IMR-90 (cell line): ENCODE results near the gene HPSE2. TPM values are rescaled to one million over a fixed set of nuclear protein-coding genes. Genes with fewer than 3 reads are reported as not detected.

ENCODE experiments used
- ATAC-seq: fragments of 200-7000 bp; cut with Tn5 transposase; 2 replicates; pipeline ENCODE4 v1.9.1; 2020; ENCODE audit warnings: low read depth, mild to moderate bottlenecking, moderate library complexity
- BruUV-seq: library from RNA; stranded (reverse); fragments of 400-500 nt; replicated peaks from 2 replicates; lab custom pipeline; 2021; lab: Mats Ljungman, UMichigan
- CTCF ChIA-PET: fragments of 300-600 bp; formaldehyde crosslinking; extraction: SDS; loops from one replicate; lab custom pipeline; 2021; ENCODE audit warnings: antibody characterized with exemption; lab: Yijun Ruan, JAX
- POLR2A ChIA-PET: fragments of 300-600 bp; sonication (Branson Sonifier 250); formaldehyde crosslinking; loops from one replicate; lab custom pipeline; 2022; ENCODE audit warnings: antibody characterized with exemption; ENCODE audit not compliant: unreplicated experiment; lab: Charles Lee
- DNase-seq: peaks from one replicate; pipeline ENCODE4 v3.0.0; 2013
- H2AFZ ChIP-seq: replicated peaks from 2 replicates; pipeline ENCODE3; 2013; ENCODE audit warnings: low read length, mild to moderate bottlenecking; ENCODE audit not compliant: poor library complexity
- H2AK5ac ChIP-seq: 2 replicates; pipeline ENCODE4 v1.6.1; 2013; ENCODE audit warnings: low read depth, low read length, inconsistent platforms
- H2AK9ac ChIP-seq: replicated peaks from 2 replicates; pipeline ENCODE3; 2013; ENCODE audit warnings: mild to moderate bottlenecking, low read depth, low read length, moderate library complexity; ENCODE audit not compliant: poor library complexity
- H2BK120ac ChIP-seq: 2 replicates; pipeline ENCODE4 v1.6.1; 2013; ENCODE audit warnings: low read depth, low read length, inconsistent platforms
- H2BK15ac ChIP-seq: 3 replicates; pipeline ENCODE4 v1.6.1; 2013; ENCODE audit warnings: low read depth, low read length, inconsistent platforms
- H2BK20ac ChIP-seq: 2 replicates; pipeline ENCODE4 v1.6.1; 2013; ENCODE audit warnings: low read depth, mild to moderate bottlenecking, inconsistent platforms, low read length, moderate library complexity
- H2BK5ac ChIP-seq: 2 replicates; pipeline ENCODE4 v1.6.1; 2013; ENCODE audit warnings: mild to moderate bottlenecking, low read depth, low read length, inconsistent platforms; ENCODE audit not compliant: poor library complexity, severe bottlenecking
- H3K14ac ChIP-seq: replicated peaks from 2 replicates; pipeline ENCODE4 v1.6.1; 2013; ENCODE audit warnings: low read depth, low read length, inconsistent platforms
- H3K18ac ChIP-seq: 2 replicates; pipeline ENCODE4 v1.6.1; 2013; ENCODE audit warnings: low read depth, low read length, control low read depth
- H3K23ac ChIP-seq: 2 replicates; pipeline ENCODE4 v1.6.1; 2013; ENCODE audit warnings: low read depth, low read length, inconsistent platforms
- H3K27ac ChIP-seq: 2 replicates; pipeline ENCODE4 v1.5.1; 2013; ENCODE audit warnings: mild to moderate bottlenecking, control low read depth, low read length; ENCODE audit not compliant: insufficient read depth
- H3K27me3 ChIP-seq: 2 replicates; pipeline ENCODE4 v1.6.1; 2013; ENCODE audit warnings: low read length; ENCODE audit not compliant: control insufficient read depth, insufficient read depth
- H3K36me3 ChIP-seq: 2 replicates; pipeline ENCODE4 v1.6.1; 2013; ENCODE audit warnings: low read length, mixed read lengths; ENCODE audit not compliant: control insufficient read depth, insufficient read depth
- H3K4ac ChIP-seq: 2 replicates; pipeline ENCODE4 v1.6.1; 2013; ENCODE audit warnings: low read depth, low read length, inconsistent platforms
- H3K4me1 ChIP-seq: 2 replicates; pipeline ENCODE4 v1.6.1; 2013; ENCODE audit warnings: low read length, mixed read lengths; ENCODE audit not compliant: control insufficient read depth, insufficient read depth
- H3K4me2 ChIP-seq: 2 replicates; pipeline ENCODE4 v1.6.1; 2013; ENCODE audit warnings: low read depth, mild to moderate bottlenecking, control low read depth, low read length, moderate library complexity
- H3K4me3 ChIP-seq: 2 replicates; pipeline ENCODE4 v1.5.1; 2013; ENCODE audit warnings: low read depth, mild to moderate bottlenecking, control low read depth, low read length, moderate library complexity; ENCODE audit not compliant: insufficient read depth
- H3K56ac ChIP-seq: 2 replicates; pipeline ENCODE4 v1.6.1; 2013; ENCODE audit warnings: low read length, inconsistent platforms; ENCODE audit not compliant: insufficient read depth; ENCODE audit errors: extremely low read depth
- H3K79me1 ChIP-seq, 2 experiments: 2 replicates each; pipeline ENCODE4 v1.6.1; 2013; ENCODE audit warnings: low read length in 2 of 2, inconsistent platforms in 1 of 2, low read depth in 1 of 2
- H3K9ac ChIP-seq: 2 replicates; pipeline ENCODE4 v1.6.1; 2013; ENCODE audit warnings: low read depth, low read length, control low read depth
- H3K9me1 ChIP-seq: 2 replicates; pipeline ENCODE4 v1.6.1; 2013; ENCODE audit warnings: low read length, inconsistent platforms; ENCODE audit not compliant: insufficient read depth
- H3K9me3 ChIP-seq: 2 replicates; pipeline ENCODE4 v1.6.1; 2013; ENCODE audit warnings: low read length; ENCODE audit not compliant: control insufficient read depth, insufficient read depth
- H4K20me1 ChIP-seq: 2 replicates; pipeline ENCODE4 v1.6.1; 2013; ENCODE audit warnings: low read length, inconsistent platforms; ENCODE audit not compliant: insufficient read depth
- H4K5ac ChIP-seq: 2 replicates; pipeline ENCODE4 v1.6.1; 2013; ENCODE audit warnings: mild to moderate bottlenecking, low read depth, low read length, control low read depth
- H4K8ac ChIP-seq, 2 experiments: 2 replicates each; pipeline ENCODE4 v1.6.1; 2013; ENCODE audit warnings: low read depth in 2 of 2, low read length in 2 of 2, control low read depth in 1 of 2, inconsistent platforms in 1 of 2
- H4K91ac ChIP-seq: 2 replicates; pipeline ENCODE4 v1.6.1; 2013; ENCODE audit warnings: low read depth, low read length, inconsistent platforms; ENCODE audit not compliant: insufficient read depth
- BHLHE40 ChIP-seq: fragments of 150-350 bp; IDR thresholded peaks from 2 replicates; pipeline ENCODE4 v1.6.1; 2016; ENCODE audit warnings: mild to moderate bottlenecking, low read depth, low read length
- CHD1 ChIP-seq: IDR thresholded peaks from 2 replicates; pipeline ENCODE4 v1.6.1; 2012; ENCODE audit warnings: low read depth, low read length, improper control_type of control experiment
- CTCF ChIP-seq: conservative IDR thresholded peaks from 2 replicates; pipeline ENCODE4 v1.5.1; 2012; ENCODE audit warnings: mild to moderate bottlenecking, low read depth, low read length, improper control_type of control experiment
- ELK1 ChIP-seq: fragments of 150-350 bp; IDR thresholded peaks from 2 replicates; pipeline ENCODE4 v1.6.1; 2016; ENCODE audit warnings: low read depth, mild to moderate bottlenecking, low read length, moderate library complexity, borderline replicate concordance
- FOS ChIP-seq: fragments of 150-350 bp; IDR thresholded peaks from 2 replicates; pipeline ENCODE4 v1.6.1; 2016; ENCODE audit warnings: low read depth, low read length
- MAFK ChIP-seq: IDR thresholded peaks from 2 replicates; pipeline ENCODE4 v1.6.1; 2012; ENCODE audit warnings: low read depth, low read length, improper control_type of control experiment
- MAZ ChIP-seq: IDR thresholded peaks from 2 replicates; pipeline ENCODE4 v1.6.1; 2012; ENCODE audit warnings: low read depth, mild to moderate bottlenecking, low read length, improper control_type of control experiment, moderate library complexity, borderline replicate concordance
- MXI1 ChIP-seq: IDR thresholded peaks from 2 replicates; pipeline ENCODE4 v1.6.1; 2012; ENCODE audit warnings: low read depth, mild to moderate bottlenecking, low read length, moderate library complexity, borderline replicate concordance
- NFE2L2 ChIP-seq: fragments of 150-350 bp; IDR thresholded peaks from 2 replicates; pipeline ENCODE4 v1.6.1; 2016; ENCODE audit warnings: low read depth, mild to moderate bottlenecking, low read length
- POLR2A ChIP-seq: IDR thresholded peaks from 2 replicates; pipeline ENCODE4 v1.6.1; 2012; ENCODE audit warnings: mild to moderate bottlenecking, low read depth, low read length
- RAD21 ChIP-seq: IDR thresholded peaks from 2 replicates; pipeline ENCODE4 v1.6.1; 2012; ENCODE audit warnings: low read length, improper control_type of control experiment
- RFX5 ChIP-seq: IDR thresholded peaks from 2 replicates; pipeline ENCODE4 v1.8.0; 2012; ENCODE audit warnings: low read depth, mild to moderate bottlenecking, low read length, moderate library complexity
- SMC3 ChIP-seq: fragments of 150-350 bp; IDR thresholded peaks from 2 replicates; pipeline ENCODE4 v1.6.1; 2016; ENCODE audit warnings: low read depth, mild to moderate bottlenecking, antibody characterized with exemption, low read length, moderate library complexity
- USF2 ChIP-seq: fragments of 150-350 bp; IDR thresholded peaks from 2 replicates; pipeline ENCODE4 v1.6.1; 2017; ENCODE audit warnings: mild to moderate bottlenecking, antibody characterized with exemption, low read length, low read depth
- WGBS, 2 experiments: methylation state at CpG; one replicate each; pipeline versions ENCODE4 v1.1.5 to v1.1.7; 2013; ENCODE audit warnings: missing lambda C conversion rate in 2 of 2; ENCODE audit not compliant: insufficient read length in 1 of 2; ENCODE audit errors: extremely low coverage in 2 of 2; 5-methylcytosine and 5-hydroxymethylcytosine counted together
- dilution Hi-C: fragments of 300-500 bp; cut with HindIII; formaldehyde crosslinking; loops from one replicate; pipeline ENCODE4 v1.14.3; 2018; ENCODE audit warnings: low sequenced_read_pairs; ENCODE audit not compliant: unreplicated experiment
- in situ Hi-C: fragments of 300-500 bp; cut with MboI; formaldehyde crosslinking; loops from 3 replicates; pipeline ENCODE4 v1.14.3; 2019; ENCODE audit warnings: low sequenced_read_pairs, inconsistent platforms, mixed read lengths
- intact Hi-C: fragments of 100-400 bp; cut with micrococcal nuclease; formaldehyde crosslinking; loops from 2 replicates; pipeline ENCODE4 v1.10.0; 2022
- polyA plus RNA-seq, 3 experiments: library from polyadenylated mRNA; depleted of rRNA; stranded (reverse); fragments of >200 nt; gene quantifications; 2 replicates each; pipeline ENCODE4 v1.2.3, GENCODE V29; 2012; ENCODE audit warnings: low replicate concordance in 1 of 3
- total RNA-seq: library from RNA; depleted of rRNA; stranded (reverse); fragments of >200 nt; gene quantifications from 2 replicates; pipeline ENCODE4 v1.2.3, GENCODE V29; 2012

HPSE2 gene
- total and polyA plus RNA-seq, 2 of the 4 experiments (the other 2 are of a cell fraction), result not detected

GRCh38 chr10:98929709-98930108, 305.9 kb downstream of the HPSE2 start:
- DNase-seq, result no peak
- TF ChIP-seq ELK1 (no peak), RFX5 (no peak), MAFK (no peak), FOS (no peak), MAZ (no peak), RAD21 (no peak), MXI1 (no peak), POLR2A (no peak), BHLHE40 (no peak), CHD1 (no peak), USF2 (no peak), SMC3 (no peak), NFE2L2 (no peak), CTCF (no peak)
- no TSS peak for BruUV-seq
- Histone ChIP-seq H3K23ac (no peak overlapping the region), H3K9ac (no peak overlapping the region), H3K4me1 (no peaks in the 10 kb centered on the region), H3K4me2 (no peak overlapping the region), H3K9me1 (no peaks in the 10 kb centered on the region), H2BK15ac (no peak overlapping the region), H3K27ac (no peak overlapping the region), H4K5ac (no peak overlapping the region), H3K9me3 (no peaks in the 10 kb centered on the region), H2AFZ (no peak overlapping the region), H4K20me1 (no peaks in the 10 kb centered on the region), H2BK20ac (no peak overlapping the region), H3K79me1 (no peaks in the 10 kb centered on the region), H2AK5ac (no peak overlapping the region), H3K4ac (no peak overlapping the region), H3K56ac (no peak overlapping the region), H2BK120ac (no peak overlapping the region), H3K27me3 (no peaks in the 10 kb centered on the region), H2BK5ac (no peak overlapping the region), H3K4me3 (no peak overlapping the region), H4K8ac (no peak overlapping the region), H4K91ac (no peak overlapping the region), H2AK9ac (no peak overlapping the region), H3K18ac (no peak overlapping the region), H3K36me3 (no peaks in the 10 kb centered on the region), H3K14ac (no peak overlapping the region)
- ChIA-PET CTCF (no interaction called here), POLR2A (no interaction called here)
- WGBS, 2 experiments, result no CpG with 5 or more reads among the region's 2 CpGs
- ATAC-seq, result no peak
- intact Hi-C loops (no loop called here), in situ Hi-C loops (no loop called here), dilution Hi-C loops (no loop called here)
